Hepatic stellate cell (primary cell): Measurements from ENCODE around the gene RBM18.

Experiments
- DNase-seq: peaks from one replicate; pipeline ENCODE4 v3.0.0; 2011; ENCODE audit warnings: low spot score

Gene RBM18

GRCh38 chr9:122258886-122259415 lies 5.7 kb downstream of the RBM18 start:
- no peak for DNase-seq

GRCh38 chr9:122256206-122256605 lies 8.4 kb downstream of the RBM18 start:
- DNase-seq: no peak

- no peak for DNase-seq
Measured at GRCh38 chr9:122254761-122255160, 9.9 kb downstream of the RBM18 start.

- no peak for DNase-seq
Measured at GRCh38 chr9:122252796-122253195, 11.8 kb downstream of the RBM18 start.

GRCh38 chr9:122251351-122251750 lies 13.3 kb downstream of the RBM18 start:
- DNase-seq: no peak

- no peak for DNase-seq
Measured at GRCh38 chr9:122248448-122248865, 16.2 kb downstream of the RBM18 start.

- DNase-seq: no peak
Measured at GRCh38 chr9:122246666-122247065, 18.0 kb downstream of the RBM18 start.

GRCh38 chr9:122244349-122244748 lies 20.3 kb downstream of the RBM18 start:
- DNase-seq: no peak

GRCh38 chr9:122239722-122240121 lies 24.9 kb downstream of the RBM18 start:
- no peak for DNase-seq

- DNase-seq: no peak
Measured at GRCh38 chr9:122236681-122237080, 28.0 kb downstream of the RBM18 start.

GRCh38 chr9:122234022-122234748 lies 30.5 kb downstream of the RBM18 start:
- DNase-seq: no peak

- DNase-seq: no peak
Measured at GRCh38 chr9:122232796-122233306, 31.8 kb downstream of the RBM18 start.

- no peak for DNase-seq
Measured at GRCh38 chr9:122229485-122229837, 35.2 kb downstream of the RBM18 start.

GRCh38 chr9:122228568-122229484 lies 35.8 kb downstream of the RBM18 start, which contains the start of gene LHX6:
Gene LHX6, minus strand, starts transcription at chr9:122228957. Its CDS starts 217 bp downstream, at chr9:122228740.
- DNase-seq: no peak

GRCh38 chr9:122228191-122228567 lies 36.5 kb downstream of the RBM18 start:
- DNase-seq: no peak

GRCh38 chr9:122227575-122227900 lies 37.1 kb downstream of the RBM18 start:
- no peak for DNase-seq

- no peak for DNase-seq
Measured at GRCh38 chr9:122226758-122227574, 37.7 kb downstream of the RBM18 start.

- DNase-seq: no peak
Measured at GRCh38 chr9:122226142-122226757, 38.4 kb downstream of the RBM18 start.

GRCh38 chr9:122225312-122226141 lies 39.1 kb downstream of the RBM18 start:
- DNase-seq: no peak

GRCh38 chr9:122223435-122223834 lies 41.2 kb downstream of the RBM18 start:
- DNase-seq: no peak

- no peak for DNase-seq
Measured at GRCh38 chr9:122222791-122223190, 41.8 kb downstream of the RBM18 start.
